PFSK-1 (cell line): ENCODE measurements around the gene SCYGR4.

ENCODE experiments used
- FOXP2 ChIP-seq: optimal IDR thresholded peaks from 2 replicates; pipeline ENCODE3; 2011; ENCODE audit warnings: borderline replicate concordance, control low read depth, inconsistent platforms; ENCODE audit not compliant: insufficient read depth; ENCODE audit errors: extremely low read length, extremely low read depth
- POLR2AphosphoS5 ChIP-seq: IDR thresholded peaks from 2 replicates; pipeline ENCODE4 v1.6.1; 2012; ENCODE audit warnings: low read depth, mild to moderate bottlenecking, control low read depth, low read length, moderate library complexity
- SIN3A ChIP-seq: IDR thresholded peaks from 2 replicates; pipeline ENCODE4 v1.6.1; 2012; ENCODE audit warnings: mild to moderate bottlenecking, low read length, moderate library complexity, borderline replicate concordance; ENCODE audit not compliant: insufficient read depth
- TAF1 ChIP-seq: IDR thresholded peaks from 2 replicates; pipeline ENCODE4 v1.6.1; 2012; ENCODE audit warnings: low read length, control low read depth, borderline replicate concordance; ENCODE audit not compliant: insufficient read depth
- TF ChIP-seq, protein P1 (sequence below), 2 experiments: IDR thresholded peaks; 2 replicates each; pipeline versions ENCODE4 v1.6.1 to v1.8.0; 2011 to 2012; ENCODE audit warnings: low read depth in 2 of 2, low read length in 2 of 2, control low read depth in 1 of 2, inconsistent platforms in 1 of 2, mild to moderate bottlenecking in 1 of 2, moderate library complexity in 1 of 2; ENCODE audit not compliant: insufficient read depth in 1 of 2

DNA sequence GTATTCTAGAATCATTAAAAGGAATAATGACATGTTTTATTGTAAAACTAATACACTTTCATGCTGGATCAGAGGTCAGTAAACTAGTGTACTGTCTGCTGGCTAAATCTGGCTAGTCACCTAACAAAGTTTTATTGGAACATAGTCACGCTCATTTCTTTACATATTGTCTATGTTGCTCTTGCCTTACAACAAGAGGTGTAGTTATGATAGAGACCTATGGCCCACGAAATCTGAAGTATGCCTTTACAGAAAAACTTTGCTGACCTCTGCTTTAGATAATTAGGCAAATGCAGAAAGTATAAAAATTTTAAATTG, 48.5 kb upstream of the SCYGR4 start:
- TF ChIP-seq, protein P1, sequence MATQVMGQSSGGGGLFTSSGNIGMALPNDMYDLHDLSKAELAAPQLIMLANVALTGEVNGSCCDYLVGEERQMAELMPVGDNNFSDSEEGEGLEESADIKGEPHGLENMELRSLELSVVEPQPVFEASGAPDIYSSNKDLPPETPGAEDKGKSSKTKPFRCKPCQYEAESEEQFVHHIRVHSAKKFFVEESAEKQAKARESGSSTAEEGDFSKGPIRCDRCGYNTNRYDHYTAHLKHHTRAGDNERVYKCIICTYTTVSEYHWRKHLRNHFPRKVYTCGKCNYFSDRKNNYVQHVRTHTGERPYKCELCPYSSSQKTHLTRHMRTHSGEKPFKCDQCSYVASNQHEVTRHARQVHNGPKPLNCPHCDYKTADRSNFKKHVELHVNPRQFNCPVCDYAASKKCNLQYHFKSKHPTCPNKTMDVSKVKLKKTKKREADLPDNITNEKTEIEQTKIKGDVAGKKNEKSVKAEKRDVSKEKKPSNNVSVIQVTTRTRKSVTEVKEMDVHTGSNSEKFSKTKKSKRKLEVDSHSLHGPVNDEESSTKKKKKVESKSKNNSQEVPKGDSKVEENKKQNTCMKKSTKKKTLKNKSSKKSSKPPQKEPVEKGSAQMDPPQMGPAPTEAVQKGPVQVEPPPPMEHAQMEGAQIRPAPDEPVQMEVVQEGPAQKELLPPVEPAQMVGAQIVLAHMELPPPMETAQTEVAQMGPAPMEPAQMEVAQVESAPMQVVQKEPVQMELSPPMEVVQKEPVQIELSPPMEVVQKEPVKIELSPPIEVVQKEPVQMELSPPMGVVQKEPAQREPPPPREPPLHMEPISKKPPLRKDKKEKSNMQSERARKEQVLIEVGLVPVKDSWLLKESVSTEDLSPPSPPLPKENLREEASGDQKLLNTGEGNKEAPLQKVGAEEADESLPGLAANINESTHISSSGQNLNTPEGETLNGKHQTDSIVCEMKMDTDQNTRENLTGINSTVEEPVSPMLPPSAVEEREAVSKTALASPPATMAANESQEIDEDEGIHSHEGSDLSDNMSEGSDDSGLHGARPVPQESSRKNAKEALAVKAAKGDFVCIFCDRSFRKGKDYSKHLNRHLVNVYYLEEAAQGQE (IDR thresholded peaks at IDR 0.05; ENCODE audit: insufficient read depth in 1 of 2, low read depth in 2 of 2, low read length in 2 of 2): no peak
- TF ChIP-seq POLR2AphosphoS5 (no peak), TAF1 (no peak), FOXP2 (no peak), SIN3A (no peak)
